GM23338 (cell line): ENCODE data around the gene EP400.

Experiments used
- CTCF ChIP-seq, 2 experiments: fragments of 200-600 bp in 1 of 2; sonication (generic) in 1 of 2; conservative IDR thresholded peaks; 2 replicates each; pipeline versions ENCODE4 v1.5.1 to v1.6.1; 2016 to 2017; ENCODE audit warnings: antibody characterized with exemption in 2 of 2, low read depth in 2 of 2, mild to moderate bottlenecking in 2 of 2, moderate library complexity in 1 of 2
- EZH2 ChIP-seq: fragments of 200-600 bp; sonication (generic); IDR thresholded peaks from one replicate; pipeline ENCODE4 v1.8.0; 2017; ENCODE audit warnings: antibody characterized with exemption, mild to moderate bottlenecking, low read depth; ENCODE audit not compliant: unreplicated experiment
- EZH2phosphoT487 ChIP-seq: fragments of 200-600 bp; sonication (generic); IDR thresholded peaks from one replicate; pipeline ENCODE4 v1.8.1; 2018; ENCODE audit warnings: antibody characterized with exemption; ENCODE audit not compliant: unreplicated experiment
- POLR2AphosphoS5 ChIP-seq: IDR thresholded peaks from 2 replicates; pipeline ENCODE4 v1.6.1; 2016; ENCODE audit warnings: antibody characterized with exemption, low read depth
- ZNF331 ChIP-seq: fragments of 250-450 bp; sonication (Bioruptor Pico); IDR thresholded peaks from 2 replicates; pipeline ENCODE4 v1.5.0; 2020; ENCODE audit warnings: low read depth, mild to moderate bottlenecking, moderate library complexity
- TF ChIP-seq, protein P1 (sequence below): fragments of 250-450 bp; sonication (Bioruptor Pico); IDR thresholded peaks from 2 replicates; pipeline ENCODE4 v1.5.0; 2020; ENCODE audit warnings: mild to moderate bottlenecking, moderate library complexity

DNA sequence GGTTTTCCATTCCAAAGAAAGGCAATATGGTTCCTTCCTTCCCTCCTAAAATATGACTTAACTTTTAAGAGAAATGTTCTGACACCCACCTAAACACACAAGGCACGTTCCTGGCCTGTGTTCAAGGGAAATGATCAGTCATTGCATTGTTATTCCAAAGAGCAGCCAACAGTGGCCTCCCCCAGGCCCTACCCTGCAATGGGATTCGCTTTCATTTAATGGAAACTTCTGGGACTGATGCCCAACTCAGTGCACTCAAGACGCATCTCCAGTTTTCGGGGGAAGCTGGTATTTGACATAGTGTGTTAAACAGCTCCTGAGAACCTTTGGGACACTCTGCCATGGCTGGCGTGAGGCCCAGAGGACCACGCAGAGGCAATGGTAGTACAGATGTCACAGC lies 128.4 kb downstream of the EP400 start:
- TF ChIP-seq CTCF (conservative IDR thresholded peaks at IDR 0.05; ENCODE audit: low read depth in 2 of 2) (no peak), EZH2 (no peak), EZH2phosphoT487 (no peak), POLR2AphosphoS5 (no peak), ZNF331 (CRISPR knock-in tag) (no peak)
- TF ChIP-seq, protein P1, sequence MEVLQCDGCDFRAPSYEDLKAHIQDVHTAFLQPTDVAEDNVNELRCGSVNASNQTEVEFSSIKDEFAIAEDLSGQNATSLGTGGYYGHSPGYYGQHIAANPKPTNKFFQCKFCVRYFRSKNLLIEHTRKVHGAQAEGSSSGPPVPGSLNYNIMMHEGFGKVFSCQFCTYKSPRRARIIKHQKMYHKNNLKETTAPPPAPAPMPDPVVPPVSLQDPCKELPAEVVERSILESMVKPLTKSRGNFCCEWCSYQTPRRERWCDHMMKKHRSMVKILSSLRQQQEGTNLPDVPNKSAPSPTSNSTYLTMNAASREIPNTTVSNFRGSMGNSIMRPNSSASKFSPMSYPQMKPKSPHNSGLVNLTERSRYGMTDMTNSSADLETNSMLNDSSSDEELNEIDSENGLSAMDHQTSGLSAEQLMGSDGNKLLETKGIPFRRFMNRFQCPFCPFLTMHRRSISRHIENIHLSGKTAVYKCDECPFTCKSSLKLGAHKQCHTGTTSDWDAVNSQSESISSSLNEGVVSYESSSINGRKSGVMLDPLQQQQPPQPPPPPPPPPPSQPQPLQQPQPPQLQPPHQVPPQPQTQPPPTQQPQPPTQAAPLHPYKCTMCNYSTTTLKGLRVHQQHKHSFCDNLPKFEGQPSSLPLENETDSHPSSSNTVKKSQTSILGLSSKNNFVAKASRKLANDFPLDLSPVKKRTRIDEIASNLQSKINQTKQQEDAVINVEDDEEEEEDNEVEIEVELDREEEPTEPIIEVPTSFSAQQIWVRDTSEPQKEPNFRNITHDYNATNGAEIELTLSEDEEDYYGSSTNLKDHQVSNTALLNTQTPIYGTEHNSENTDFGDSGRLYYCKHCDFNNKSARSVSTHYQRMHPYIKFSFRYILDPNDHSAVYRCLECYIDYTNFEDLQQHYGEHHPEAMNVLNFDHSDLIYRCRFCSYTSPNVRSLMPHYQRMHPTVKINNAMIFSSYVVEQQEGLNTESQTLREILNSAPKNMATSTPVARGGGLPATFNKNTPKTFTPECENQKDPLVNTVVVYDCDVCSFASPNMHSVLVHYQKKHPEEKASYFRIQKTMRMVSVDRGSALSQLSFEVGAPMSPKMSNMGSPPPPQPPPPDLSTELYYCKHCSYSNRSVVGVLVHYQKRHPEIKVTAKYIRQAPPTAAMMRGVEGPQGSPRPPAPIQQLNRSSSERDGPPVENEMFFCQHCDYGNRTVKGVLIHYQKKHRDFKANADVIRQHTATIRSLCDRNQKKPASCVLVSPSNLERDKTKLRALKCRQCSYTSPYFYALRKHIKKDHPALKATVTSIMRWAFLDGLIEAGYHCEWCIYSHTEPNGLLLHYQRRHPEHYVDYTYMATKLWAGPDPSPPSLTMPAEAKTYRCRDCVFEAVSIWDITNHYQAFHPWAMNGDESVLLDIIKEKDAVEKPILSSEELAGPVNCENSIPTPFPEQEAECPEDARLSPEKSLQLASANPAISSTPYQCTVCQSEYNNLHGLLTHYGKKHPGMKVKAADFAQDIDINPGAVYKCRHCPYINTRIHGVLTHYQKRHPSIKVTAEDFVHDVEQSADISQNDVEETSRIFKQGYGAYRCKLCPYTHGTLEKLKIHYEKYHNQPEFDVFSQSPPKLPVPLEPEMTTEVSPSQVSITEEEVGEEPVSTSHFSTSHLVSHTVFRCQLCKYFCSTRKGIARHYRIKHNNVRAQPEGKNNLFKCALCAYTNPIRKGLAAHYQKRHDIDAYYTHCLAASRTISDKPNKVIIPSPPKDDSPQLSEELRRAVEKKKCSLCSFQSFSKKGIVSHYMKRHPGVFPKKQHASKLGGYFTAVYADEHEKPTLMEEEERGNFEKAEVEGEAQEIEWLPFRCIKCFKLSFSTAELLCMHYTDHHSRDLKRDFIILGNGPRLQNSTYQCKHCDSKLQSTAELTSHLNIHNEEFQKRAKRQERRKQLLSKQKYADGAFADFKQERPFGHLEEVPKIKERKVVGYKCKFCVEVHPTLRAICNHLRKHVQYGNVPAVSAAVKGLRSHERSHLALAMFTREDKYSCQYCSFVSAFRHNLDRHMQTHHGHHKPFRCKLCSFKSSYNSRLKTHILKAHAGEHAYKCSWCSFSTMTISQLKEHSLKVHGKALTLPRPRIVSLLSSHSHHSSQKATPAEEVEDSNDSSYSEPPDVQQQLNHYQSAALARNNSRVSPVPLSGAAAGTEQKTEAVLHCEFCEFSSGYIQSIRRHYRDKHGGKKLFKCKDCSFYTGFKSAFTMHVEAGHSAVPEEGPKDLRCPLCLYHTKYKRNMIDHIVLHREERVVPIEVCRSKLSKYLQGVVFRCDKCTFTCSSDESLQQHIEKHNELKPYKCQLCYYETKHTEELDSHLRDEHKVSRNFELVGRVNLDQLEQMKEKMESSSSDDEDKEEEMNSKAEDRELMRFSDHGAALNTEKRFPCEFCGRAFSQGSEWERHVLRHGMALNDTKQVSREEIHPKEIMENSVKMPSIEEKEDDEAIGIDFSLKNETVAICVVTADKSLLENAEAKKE (CRISPR knock-in tag): no peak
